GM19025 (cell line): ENCODE data around the gene KLHL22.
"Not testable (repeated sequence)": the region's sequence is repeated elsewhere in the genome, so short reads cannot be mapped to it uniquely, and the experiment has no call there.

Source experiments
- ATAC-seq: cut with Tn5 transposase; IDR thresholded peaks from one replicate; pipeline ENCODE4 v1.9.1; 2021; ENCODE audit warnings: mild to moderate bottlenecking, low read depth, moderate library complexity; ENCODE audit not compliant: unreplicated experiment

Gene KLHL22

DNA sequence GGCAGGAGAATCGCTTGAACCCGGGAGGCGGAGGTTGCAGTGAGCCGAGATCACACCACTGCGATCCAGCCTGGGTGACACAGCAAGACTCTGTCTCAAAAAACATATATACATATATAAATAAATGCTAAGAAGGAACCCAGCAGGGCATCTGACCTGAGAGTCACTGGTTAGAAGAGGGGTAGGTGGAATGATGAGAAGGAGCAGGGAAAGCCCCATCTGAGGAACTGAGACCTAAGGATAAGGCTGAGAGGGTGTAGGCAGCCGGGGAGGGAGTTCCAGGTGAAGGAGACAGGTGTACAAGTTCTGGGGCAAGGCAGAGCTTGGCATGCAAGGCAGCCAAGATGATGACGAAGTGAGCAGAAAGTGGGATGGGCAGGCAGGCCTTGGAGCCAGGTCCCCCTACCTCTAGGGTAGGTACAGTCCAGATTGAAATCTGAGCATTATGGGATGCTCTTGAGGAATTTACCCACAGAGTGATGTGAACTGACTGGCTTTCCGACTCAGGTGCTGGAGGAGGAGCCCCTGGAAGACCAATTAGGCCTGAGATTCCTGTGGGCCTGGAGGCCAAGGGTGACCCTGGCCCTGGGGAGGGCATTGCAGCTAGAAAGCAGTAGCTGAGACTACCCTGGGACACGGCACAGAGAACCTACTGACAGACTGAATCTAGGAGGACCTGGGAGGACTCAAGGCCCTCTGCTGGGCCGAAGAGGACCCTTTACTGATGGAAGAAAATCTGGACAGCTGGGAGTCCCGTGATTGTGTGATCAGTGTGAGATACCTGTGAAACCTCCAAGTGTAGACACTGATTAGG lies 22.8 kb downstream of the KLHL22 start:
- no peak for ATAC-seq

DNA sequence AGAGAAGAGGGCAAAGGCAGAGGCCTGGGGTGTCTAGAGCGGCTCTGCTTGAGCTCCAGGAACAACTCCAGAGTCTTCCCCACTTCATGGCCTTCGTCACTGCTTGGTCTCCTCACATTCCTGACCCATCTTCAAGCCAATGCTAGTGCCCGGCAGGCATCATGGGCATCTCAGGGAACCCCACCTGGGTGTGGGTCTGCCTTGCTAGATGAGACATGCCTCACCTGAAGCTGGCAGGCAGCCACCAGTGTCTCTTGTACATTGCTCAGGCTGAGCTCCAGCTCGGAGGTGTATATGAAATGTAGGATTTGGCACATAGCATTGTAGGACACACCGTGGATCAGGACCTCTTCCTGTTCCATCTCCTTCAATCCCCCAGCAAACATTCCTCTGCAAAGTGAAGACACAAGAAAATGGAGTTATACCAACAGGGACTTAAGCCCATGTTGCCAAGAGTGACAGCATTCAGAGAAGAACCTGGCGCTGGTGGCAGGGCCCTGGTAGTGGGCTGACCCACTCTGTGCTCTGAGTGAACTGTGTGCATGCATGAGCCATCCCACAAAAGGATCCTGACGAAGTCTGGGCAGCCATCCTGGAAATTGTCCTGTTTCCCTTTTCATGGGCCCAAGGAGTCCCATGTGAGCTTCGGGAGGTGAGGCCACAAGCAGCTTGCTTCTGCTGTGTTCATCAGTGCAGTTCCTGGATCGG lies 24.3 kb downstream of the KLHL22 start:
- ATAC-seq = no peak

DNA sequence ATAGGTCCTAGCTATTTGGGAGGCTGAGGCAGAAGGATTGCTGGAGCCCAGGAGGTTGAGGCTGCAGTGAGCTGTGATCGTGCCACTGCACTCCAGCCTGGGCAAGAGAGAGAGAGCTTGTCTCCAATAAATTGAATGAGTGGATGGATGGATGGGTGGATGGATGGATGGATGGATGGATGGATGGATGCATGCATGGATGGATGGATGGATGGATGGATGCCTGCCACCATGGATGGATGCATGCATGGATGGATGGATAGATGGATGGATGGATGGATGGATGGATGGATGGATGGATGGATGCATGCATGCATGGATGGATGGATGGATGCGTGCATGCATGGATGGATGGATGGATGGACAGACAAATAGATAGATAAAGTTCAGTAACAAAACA lies 25.1 kb downstream of the KLHL22 start:
- ATAC-seq = not testable (repeated sequence)

DNA sequence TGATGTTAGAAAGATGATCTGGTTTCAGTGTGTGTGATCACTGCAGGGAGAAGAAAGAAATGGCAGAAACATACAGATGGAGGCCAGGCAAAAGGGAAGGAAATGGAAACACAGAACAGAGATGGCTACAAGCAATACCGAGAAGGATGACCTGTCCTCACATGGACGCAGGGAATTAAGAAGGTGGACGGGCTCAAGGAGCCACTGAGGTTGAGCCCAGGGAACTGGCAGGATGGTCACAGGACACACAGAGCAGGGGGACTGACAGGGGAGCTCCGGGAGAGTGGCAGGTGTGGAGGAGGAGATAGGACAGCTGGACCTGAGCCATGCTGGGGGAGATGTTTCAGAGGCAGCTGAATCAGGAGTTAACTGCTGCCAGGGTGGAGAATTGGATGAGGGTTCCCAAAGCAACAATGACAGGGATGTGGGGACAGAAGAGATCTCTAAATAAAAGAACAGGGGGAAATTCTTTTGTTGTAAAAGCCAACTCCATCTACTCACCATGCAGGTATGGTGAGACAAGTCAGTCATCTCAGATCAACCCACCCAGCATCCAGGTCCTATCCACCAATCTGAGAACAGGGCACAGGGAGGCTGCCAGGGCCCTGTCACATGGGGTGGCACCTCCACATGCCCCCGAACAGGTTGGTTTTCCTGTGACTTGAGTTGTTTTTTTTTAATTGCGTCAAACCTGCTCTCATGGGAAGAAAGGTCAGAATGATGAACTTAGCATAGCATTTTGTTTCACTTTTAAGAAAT lies 26.3 kb downstream of the KLHL22 start:
- no peak for ATAC-seq

DNA sequence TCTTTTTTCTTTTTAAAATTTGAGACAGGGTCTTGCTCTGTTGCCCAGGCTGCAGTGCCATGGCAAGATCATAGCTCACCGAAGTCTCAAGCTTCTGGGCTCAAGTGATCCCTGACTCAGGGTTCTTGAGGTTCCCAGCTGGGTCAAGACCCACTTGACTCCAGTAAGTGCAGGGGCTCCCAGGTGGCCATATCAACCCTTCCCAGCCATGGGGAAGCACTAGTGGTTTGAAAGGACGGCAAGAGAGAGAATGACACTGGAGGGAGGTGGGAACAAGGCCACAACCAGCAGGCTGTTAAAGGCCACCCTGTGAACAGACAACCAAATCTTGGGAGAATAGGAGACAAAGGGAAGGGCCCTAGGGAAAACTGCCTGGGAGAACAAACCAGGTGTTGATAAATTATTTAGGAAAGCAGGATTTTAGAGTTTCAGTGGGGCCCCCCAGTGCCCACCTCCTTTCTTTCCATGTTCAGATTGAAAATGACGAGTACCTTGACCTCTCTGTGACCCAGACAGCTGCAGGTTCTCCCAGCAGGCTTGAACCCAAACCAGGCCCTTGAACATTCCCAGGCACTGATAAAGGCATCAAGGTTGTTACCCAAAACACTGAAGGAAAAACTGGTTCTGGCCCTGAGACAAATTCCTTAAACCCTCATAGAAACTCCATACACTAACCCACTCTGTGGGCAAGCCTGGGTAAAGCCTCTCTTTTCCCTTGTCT lies 28.8 kb downstream of the KLHL22 start:
- no peak for ATAC-seq

DNA sequence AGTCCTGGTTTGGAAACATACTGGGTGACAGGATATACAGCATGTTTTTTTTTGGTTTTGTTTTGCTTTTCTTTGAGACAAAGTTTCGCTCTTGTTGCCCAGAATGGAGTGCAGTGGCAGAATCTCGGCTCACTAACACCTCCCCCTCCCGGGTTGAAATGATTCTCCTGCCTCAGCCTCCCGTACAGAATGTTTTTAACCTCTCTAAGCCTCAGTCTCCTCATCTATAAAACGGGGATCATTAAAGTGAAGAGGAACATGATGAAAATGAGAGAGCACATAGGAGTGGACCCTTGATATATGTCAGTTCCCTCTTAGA lies 29.9 kb downstream of the KLHL22 start:
- no peak for ATAC-seq

DNA sequence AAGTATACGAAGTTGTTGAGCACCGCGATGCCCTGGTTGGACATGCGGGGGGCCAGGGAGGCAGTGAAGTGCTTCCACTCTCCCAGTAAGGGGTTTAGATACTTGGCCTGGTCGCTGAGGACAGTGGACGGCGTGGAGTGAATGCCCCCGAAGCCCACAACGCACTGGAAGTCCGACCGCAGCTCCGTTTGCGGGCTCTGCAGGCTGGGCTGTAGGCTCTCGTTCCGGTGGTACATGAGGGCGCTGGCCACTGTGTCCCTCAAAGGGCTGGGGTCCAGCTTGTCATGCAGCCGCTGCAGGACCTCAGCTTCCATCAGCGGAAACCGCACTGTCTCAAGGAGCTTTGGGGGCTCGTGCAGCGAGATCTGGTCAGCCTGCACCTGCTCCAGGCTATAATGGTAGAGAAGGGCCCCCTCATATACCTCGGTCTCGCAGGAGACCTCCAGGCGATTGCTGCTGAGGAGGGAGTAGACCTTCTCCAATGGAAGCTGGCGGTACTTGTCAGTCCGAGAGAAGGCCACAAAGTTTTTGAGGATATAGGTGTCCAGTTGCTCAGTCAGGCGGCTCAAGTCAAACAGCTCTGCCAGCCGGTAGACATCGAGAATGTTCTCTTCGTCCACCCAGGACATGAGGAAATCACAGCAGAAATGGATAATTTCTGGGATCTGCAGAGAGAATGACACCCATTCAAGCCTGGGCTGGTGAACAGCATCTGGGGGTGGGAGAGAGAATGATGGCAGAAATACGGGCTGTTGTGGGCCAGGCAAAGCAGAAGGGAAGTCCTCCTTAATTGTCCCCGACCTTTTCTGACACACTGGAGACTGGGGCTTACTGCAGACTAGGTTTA lies 30.5 kb downstream of the KLHL22 start:
- ATAC-seq = no peak

DNA sequence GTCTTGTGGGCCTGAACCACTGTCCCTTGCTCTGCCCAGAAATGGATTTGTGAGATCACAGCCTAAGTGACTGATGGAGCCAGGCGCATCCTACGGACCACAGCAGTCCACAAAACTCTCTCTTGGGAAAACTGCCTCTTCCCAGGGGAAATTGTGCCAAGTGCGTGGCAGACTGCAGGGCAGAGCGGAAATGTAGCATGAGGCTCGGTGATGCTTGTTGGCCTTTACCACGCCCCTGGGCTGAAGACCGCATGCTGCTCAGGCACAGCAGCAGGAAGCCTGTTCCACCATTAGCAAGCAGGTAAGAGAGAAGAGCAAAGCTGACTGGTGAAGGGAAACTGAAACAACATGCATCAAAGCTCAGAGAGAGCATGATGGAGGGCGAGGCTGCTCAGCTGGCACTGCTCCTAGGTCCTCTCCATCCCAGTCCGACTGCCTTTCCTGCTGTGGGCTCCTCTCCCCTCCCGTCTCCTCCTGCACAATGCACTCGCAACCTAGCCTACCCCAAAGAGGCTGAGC lies 31.4 kb downstream of the KLHL22 start:
- no peak for ATAC-seq

DNA sequence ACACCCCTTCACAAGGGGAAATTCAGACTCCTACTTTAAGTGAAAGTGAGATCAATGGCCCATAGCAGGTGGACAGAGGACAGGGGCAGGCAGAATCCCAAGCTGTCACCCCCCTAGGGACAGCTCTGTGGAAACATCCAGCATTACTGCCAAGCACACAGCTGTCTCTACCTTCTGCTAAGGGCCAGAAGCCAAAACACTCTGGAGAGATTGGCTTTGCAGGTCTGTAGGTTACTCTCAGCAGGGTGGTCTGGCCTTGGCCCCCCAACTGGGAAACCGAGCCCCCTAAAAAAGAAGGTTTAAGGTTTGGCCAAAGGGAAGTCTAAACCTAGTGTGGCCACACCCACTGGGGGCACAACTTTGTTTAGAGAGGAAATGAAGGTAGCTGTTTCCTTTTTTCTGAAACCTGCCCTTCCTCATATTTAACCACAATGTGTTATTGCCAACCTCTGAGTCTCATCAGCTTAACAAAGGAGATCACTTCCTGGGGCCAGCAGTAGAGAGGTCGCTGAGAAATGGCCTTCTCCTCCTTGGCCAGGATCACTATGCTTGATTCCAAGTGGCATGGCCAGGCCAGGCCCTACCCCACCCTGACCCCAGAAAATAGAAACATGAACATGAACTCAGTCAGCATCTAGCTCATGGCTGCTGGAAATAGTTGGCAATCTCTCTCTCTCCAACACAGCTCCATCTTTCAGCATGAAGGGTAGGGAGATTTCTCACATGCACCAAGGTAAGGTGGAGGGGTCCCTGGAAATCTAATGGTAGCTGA lies 32.1 kb downstream of the KLHL22 start:
- ATAC-seq = no peak

DNA sequence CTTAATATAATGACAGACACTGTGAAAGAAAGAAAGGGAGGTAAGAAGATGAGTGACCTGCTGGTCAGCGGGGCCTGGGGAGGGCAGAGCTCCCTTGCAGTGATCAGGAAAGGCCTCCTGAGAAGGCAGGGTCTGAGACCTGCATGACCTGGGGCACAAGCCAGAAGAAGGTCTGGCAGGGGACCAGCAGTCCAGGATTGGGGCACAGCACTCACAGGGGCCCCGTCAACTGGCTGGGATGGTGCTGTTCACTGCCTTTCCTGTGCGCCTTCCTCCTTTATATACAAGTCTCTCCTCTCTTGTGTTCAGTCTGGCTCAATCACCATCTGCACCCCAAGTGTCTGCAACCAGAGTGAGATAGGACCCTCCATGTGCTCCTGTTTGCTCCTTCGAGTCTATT lies 35.7 kb downstream of the KLHL22 start:
- ATAC-seq = no peak

DNA sequence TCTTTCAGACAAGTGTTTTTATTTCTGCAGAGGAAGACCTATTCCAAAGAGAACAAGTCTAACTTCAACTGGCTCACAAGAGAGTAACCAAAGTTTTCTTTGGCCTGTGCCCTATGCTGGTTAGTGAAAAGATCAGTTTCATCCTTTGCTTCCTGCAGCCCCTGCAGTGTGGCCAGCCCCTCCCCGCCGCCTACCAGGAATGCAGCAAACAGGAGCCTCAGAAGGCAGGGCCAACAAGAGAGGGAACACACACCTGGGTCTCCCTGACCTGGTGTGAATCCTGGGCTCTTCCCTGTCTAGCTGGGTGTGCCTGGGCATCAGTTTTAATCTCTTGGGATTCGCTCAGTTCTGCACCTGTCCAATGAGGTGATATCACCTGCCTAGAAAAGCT lies 36.4 kb downstream of the KLHL22 start:
- ATAC-seq = no peak

DNA sequence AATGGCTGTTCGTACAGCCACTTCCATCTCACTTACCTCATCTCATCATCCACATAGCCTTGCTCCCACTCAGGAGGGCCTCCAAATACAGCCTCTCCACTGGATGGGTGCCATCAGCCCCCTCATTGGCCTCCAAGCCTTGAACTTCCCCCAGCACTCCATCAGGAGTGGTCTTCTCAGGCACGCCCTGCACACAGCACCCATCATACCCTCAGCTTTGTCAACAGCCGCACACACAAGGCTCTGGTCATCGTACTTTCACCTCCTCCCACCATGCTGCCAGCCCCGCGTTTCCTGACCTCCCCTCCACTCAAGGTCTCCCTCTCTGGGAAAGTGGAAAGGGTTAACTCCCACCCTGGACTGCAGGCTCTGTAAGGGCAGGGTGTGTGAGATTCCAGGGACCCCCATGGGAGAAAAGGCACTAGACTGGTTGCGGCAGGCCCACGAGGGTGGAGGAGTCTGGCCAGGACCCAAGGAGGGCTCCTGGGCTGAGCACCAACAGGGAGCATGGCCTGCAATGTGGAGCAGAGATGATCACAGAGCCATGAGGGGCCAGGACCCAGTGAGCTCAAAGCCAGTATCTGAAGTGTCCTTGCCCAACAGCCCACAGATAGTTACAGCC lies 37.0 kb downstream of the KLHL22 start:
- no peak for ATAC-seq

DNA sequence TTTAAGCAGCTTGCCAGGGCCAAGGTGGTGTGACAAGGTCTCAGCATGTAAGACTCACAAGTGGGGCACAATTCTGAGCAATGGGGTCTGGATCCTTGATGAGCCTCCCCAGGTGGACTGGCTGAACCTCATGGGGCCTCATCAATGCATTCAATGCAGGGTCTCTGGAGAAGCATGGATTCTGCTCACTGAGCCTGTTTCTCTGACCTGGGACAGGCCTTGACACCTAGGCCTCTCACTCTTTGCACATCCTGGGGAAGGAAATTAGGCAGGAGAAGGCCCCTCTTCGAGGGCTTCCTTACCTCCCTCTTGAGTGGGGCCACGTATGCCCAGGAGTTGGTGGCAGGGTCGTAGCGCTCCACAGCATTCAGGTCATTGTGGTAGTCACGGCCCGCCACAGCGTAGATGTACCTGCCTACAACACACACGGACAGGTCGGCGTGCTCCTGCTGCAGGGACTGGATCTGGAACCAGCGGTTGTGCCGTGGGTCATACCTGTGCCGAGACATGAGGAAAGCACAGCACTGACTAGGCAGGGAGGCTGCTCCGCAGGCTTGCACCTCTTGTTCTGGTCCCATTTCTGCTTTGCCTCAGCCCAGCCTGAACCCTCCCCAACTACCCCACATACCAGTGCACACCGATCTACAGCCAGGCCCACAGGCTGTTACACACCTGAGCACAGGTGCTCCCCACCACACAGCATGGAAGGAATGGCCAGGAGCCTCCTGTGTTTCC lies 37.9 kb downstream of the KLHL22 start:
- ATAC-seq = no peak

DNA sequence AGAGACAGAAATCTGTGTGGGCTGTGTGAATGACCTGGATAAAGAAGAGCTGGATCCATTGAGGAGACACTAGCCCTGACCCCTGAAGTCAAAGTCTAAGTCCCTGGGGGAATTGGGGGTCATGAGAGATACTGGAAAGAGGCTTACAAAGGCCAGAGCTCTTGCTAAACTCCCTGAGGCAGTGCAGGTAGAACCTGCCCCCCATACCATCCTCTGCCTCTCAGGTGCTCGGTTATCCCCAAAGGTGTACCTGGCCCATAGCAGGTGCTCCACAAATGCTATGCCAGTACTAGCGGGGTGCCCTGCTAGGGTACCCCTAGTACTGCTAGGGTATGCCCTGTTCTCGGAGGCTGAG lies 38.9 kb downstream of the KLHL22 start:
- no peak for ATAC-seq

DNA sequence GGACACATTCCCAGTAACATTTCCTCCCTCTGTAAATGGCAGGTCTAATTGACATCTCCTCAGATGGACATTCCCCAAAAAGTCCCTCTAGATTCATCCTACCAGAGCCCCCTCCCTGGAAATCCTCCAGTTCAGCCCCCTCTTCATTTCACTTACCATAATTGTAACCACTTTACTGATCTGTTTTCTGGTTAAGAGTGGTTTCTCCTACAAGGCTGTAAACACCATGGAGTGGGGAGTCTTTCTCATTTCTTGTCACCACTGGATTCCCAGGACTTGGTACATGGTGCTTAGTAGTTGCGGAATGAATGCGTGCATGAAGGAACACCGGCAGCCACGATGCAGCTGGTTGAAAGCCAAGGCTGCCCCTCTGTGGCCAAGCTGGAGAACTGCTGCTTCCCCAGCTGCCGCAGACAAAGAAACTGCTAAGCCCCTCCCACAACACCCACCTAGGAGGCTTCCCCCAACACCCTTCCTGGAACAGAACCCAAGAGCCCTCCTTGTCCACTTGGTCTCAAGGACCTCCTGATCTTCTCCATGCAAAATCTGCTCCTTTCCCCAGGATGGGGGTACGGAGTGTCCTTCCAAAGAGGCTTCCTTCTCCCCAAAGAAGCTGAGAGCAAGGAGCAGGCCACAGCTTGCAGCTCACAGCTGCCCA lies 39.4 kb downstream of the KLHL22 start:
- ATAC-seq = no peak

DNA sequence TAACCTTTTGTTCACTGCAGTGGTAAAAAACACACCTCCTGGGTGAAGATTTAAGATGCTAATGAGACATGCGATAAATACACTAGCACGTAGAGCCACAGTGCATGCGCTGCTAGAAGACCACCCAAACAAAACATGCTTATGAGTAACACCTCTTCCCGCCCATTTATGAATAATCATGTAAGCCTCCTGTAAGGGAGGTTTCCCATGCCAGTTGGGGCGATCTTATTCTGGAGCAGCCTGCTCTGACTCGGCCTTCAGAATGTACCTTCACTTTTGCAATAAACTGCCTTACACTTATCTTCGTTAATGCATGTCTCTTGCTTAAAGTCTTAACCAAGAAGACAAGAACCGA lies 39.9 kb downstream of the KLHL22 start:
- ATAC-seq = no peak

DNA sequence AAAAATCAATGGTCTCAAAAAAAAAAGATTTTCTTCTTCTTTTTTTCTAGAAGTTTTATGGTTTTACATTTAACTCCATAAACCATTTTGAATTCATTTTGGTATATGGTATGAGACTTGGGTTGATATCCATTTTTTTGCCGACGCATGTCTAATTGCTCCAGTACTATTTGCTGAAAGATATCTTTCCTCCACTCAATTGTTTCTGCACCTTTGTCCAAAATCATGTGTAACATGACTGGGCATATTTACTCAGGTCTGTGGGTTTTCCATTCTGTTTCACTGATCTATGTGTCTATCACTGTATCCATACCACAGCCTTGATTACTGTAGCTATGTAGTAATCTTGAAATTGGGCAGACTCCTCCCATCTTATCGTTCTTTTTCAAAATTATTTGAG lies 42.4 kb downstream of the KLHL22 start:
- ATAC-seq = no peak

DNA sequence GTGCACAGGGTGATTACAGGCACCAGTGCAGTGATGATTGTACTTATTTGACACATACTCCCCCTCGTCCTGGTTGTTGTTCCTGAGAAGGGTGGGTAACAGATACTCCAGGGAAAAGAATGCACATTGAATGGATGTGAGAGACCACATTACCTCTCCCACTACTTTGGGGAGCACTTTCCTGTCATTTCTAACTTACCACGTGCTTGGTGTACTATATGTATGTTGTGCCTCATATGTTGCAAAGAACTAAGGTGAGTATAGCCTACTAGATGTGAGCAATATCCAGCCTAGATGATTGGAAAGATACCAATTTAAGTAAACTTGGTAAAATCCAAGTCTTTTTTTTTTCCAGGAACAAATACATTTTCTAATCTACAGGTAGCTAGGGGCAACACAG lies 43.7 kb downstream of the KLHL22 start:
- ATAC-seq = no peak
